Vagina (tissue), 2 donors: Measurements from ENCODE around the gene SLC17A9. TPM values are rescaled to one million over a fixed set of nuclear protein-coding genes. Genes with fewer than 3 reads are reported as not detected.

ENCODE experiments used
- DNase-seq, 2 donors: peaks; one replicate each; pipeline ENCODE4 v3.0.0-alpha.2; 2017; ENCODE audit errors: extremely low spot score in 2 of 2
- H3K27ac ChIP-seq: fragments of 200-600 bp; sonication (generic); one replicate; pipeline ENCODE4 v1.5.1; 2019
- H3K27me3 ChIP-seq: fragments of 200-600 bp; sonication (generic); one replicate; pipeline ENCODE4 v1.5.1; 2019
- H3K36me3 ChIP-seq, 2 donors: fragments of 200-600 bp; sonication (generic); one replicate each; pipeline ENCODE4 v1.5.1; 2017 to 2019
- H3K4me1 ChIP-seq: fragments of 200-600 bp; sonication (generic); one replicate; pipeline ENCODE4 v1.5.1; 2019
- H3K4me3 ChIP-seq, 2 donors: fragments of 200-600 bp; sonication (generic); 1 replicate in 1 of 2; 2 replicates in 1 of 2; pipeline ENCODE4 v1.5.1; 2016 to 2019
- H3K9me3 ChIP-seq: fragments of 200-600 bp; sonication (generic); one replicate; pipeline ENCODE4 v1.5.1; 2019
- POLR2A ChIP-seq, 2 donors: fragments of 450-650 bp; IDR thresholded peaks; one replicate each; pipeline ENCODE4 v1.6.1; 2017; ENCODE audit warnings: antibody characterized with exemption in 2 of 2, mild to moderate bottlenecking in 2 of 2, moderate library complexity in 2 of 2
- POLR2AphosphoS5 ChIP-seq, 2 donors: sonication (generic); formaldehyde crosslinking; IDR thresholded peaks; one replicate each; pipeline ENCODE4 v1.9.0; 2017; ENCODE audit warnings: antibody characterized with exemption in 2 of 2, mild to moderate bottlenecking in 2 of 2, low read depth in 1 of 2; ENCODE audit not compliant: insufficient read depth in 1 of 2
- intact Hi-C: fragments of 100-400 bp; cut with DNase I; formaldehyde crosslinking; loops from one replicate; pipeline ENCODE4 v1.15.1; 2023
- total RNA-seq: library from RNA; depleted of rRNA; stranded (reverse); fragments of >200 nt; gene quantifications from one replicate; pipeline ENCODE4 v1.2.3, GENCODE V29; 2016
- TF ChIP-seq, protein P1 (sequence below), 3 experiments: fragments of 450-650 bp in 2 of 3; fragments of 200-600 bp in 1 of 3; sonication (generic) in 1 of 3; IDR thresholded peaks; one replicate each; pipeline ENCODE4 v1.5.1; 2017 to 2019; ENCODE audit warnings: antibody characterized with exemption in 3 of 3, mild to moderate bottlenecking in 2 of 3, moderate library complexity in 2 of 3

Gene SLC17A9
- total RNA-seq, 1 donor from 2014 or later = 2.5 TPM

DNA sequence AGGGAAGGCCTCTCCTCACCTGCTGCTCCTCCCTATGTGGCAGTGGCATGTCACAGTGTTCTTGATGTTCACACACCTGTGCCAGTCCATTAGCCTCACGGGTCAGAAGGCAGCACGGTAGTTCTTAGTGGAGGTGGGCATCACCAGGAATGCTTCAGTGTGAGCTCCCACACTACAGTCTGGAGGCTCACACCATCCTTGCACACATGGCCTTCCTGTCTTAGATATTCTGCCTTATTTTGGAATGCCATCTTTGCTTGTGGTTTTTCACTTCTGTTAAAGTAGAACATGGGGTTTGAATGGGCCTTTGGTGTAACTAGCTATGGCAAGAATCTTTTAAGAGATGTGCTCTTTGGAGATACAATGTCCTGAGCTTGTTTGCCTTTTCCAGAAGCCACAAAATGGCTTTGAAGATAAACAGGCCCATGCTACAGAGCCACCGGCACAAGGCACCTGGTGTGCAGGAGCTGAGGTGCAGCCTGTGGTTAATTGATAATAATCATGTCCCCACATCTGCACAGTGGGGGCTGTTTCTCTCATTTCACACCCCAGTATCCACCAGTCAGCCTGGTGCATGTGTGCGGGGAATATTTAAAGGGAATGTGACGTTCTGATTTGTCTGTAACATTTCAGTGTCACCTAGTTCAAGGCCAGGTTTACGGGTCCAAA is 3.2 kb upstream of the SLC17A9 start:
- H3K4me3 ChIP-seq = no peak overlapping the region
- TF ChIP-seq POLR2AphosphoS5 (IDR thresholded peaks at IDR 0.05; ENCODE audit: insufficient read depth in 1 of 2, low read depth in 1 of 2) (no peak), POLR2A (IDR thresholded peaks at IDR 0.05) (no peak)
- TF ChIP-seq, protein P1, sequence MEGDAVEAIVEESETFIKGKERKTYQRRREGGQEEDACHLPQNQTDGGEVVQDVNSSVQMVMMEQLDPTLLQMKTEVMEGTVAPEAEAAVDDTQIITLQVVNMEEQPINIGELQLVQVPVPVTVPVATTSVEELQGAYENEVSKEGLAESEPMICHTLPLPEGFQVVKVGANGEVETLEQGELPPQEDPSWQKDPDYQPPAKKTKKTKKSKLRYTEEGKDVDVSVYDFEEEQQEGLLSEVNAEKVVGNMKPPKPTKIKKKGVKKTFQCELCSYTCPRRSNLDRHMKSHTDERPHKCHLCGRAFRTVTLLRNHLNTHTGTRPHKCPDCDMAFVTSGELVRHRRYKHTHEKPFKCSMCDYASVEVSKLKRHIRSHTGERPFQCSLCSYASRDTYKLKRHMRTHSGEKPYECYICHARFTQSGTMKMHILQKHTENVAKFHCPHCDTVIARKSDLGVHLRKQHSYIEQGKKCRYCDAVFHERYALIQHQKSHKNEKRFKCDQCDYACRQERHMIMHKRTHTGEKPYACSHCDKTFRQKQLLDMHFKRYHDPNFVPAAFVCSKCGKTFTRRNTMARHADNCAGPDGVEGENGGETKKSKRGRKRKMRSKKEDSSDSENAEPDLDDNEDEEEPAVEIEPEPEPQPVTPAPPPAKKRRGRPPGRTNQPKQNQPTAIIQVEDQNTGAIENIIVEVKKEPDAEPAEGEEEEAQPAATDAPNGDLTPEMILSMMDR (IDR thresholded peaks at IDR 0.05) = no peak
- intact Hi-C loops = no loop called here
- peaks cover 1 to 56% of the 10 kb centered on the region in 2 donors for H3K36me3 ChIP-seq
- DNase-seq = no peak
- H3K27ac ChIP-seq = no peak overlapping the region
- H3K9me3 ChIP-seq = no peaks in the 10 kb centered on the region
- no peaks in the 10 kb centered on the region for H3K27me3 ChIP-seq
- H3K4me1 ChIP-seq = peaks cover 25% of the 10 kb centered on the region

GRCh38 chr20:62949962-62950361 is 2.5 kb upstream of the SLC17A9 start:
- Histone ChIP-seq H3K27ac (no peak overlapping the region), H3K27me3 (no peaks in the 10 kb centered on the region), H3K36me3 (peaks cover 0 to 50% of the 10 kb centered on the region in 2 donors), H3K9me3 (no peaks in the 10 kb centered on the region), H3K4me1 (peaks cover 31% of the 10 kb centered on the region), H3K4me3 (no peak overlapping the region)
- TF ChIP-seq POLR2A (IDR thresholded peaks at IDR 0.05) (no peak), POLR2AphosphoS5 (IDR thresholded peaks at IDR 0.05; ENCODE audit: insufficient read depth in 1 of 2, low read depth in 1 of 2) (no peak)
- TF ChIP-seq, protein P1 (IDR thresholded peaks at IDR 0.05) = no peak
- intact Hi-C loops = no loop called here
- DNase-seq = no peak

- TF ChIP-seq POLR2A (IDR thresholded peaks at IDR 0.05) = no peak
- TF ChIP-seq POLR2AphosphoS5 (IDR thresholded peaks at IDR 0.05; ENCODE audit: insufficient read depth in 1 of 2, low read depth in 1 of 2) = no peak
- TF ChIP-seq, protein P1 (IDR thresholded peaks at IDR 0.05) = no peak
- no peak overlapping the region for H3K27ac ChIP-seq
Measured at GRCh38 chr20:62950741-62951140, 1.8 kb upstream of the SLC17A9 start.

GRCh38 chr20:62951143-62951895 is 1.2 kb upstream of the SLC17A9 start:
- no peak for DNase-seq
- peaks cover 0 to 36% of the 10 kb centered on the region in 2 donors for H3K36me3 ChIP-seq

More at GRCh38 chr20:62950741-62951140, 1.8 kb upstream of the SLC17A9 start:
- H3K27me3 ChIP-seq = no peaks in the 10 kb centered on the region
- no peaks in the 10 kb centered on the region for H3K9me3 ChIP-seq
- intact Hi-C loops = no loop called here
- no peak for DNase-seq
- H3K4me3 ChIP-seq = no peak overlapping the region
- peaks cover 0 to 42% of the 10 kb centered on the region in 2 donors for H3K36me3 ChIP-seq
- H3K4me1 ChIP-seq = peaks cover 31% of the 10 kb centered on the region

More at GRCh38 chr20:62951143-62951895, 1.2 kb upstream of the SLC17A9 start:
- no peak for TF ChIP-seq POLR2A (IDR thresholded peaks at IDR 0.05)
- no peak for TF ChIP-seq POLR2AphosphoS5 (IDR thresholded peaks at IDR 0.05; ENCODE audit: insufficient read depth in 1 of 2, low read depth in 1 of 2)
- TF ChIP-seq, protein P1 (IDR thresholded peaks at IDR 0.05) = no peak
- intact Hi-C loops = no loop called here
- Histone ChIP-seq H3K4me3 (no peak overlapping the region), H3K27ac (no peak overlapping the region), H3K9me3 (no peaks in the 10 kb centered on the region), H3K4me1 (peaks cover 31% of the 10 kb centered on the region), H3K27me3 (no peaks in the 10 kb centered on the region)
